Stimulated activated effector memory CD8-positive, alpha-beta T cell treated with anti-CD3 and anti-CD28 coated beads, Interleukin-12 subunit alpha, Interleukin-12 subunit beta, amount 100 ng/mL, for 72 hours (primary cell): ENCODE measurements around the gene ENKUR.
"Not testable (repeated sequence)": the region's sequence is repeated elsewhere in the genome, so short reads cannot be mapped to it uniquely, and the experiment has no call there.

ENCODE experiments used
- ATAC-seq: fragments of 150-1000 bp; cut with Tn5 transposase; 2 replicates; pipeline ENCODE4 v1.10.0; 2021
- DNase-seq, 2 donors: peaks; one replicate each; pipeline ENCODE4 v3.0.0; 2021 to 2022; ENCODE audit warnings: low spot score in 2 of 2
- H3K27ac Mint-ChIP-seq: one replicate; pipeline ENCODE4 v1.8.0; 2022; ENCODE audit warnings: mild to moderate bottlenecking, mixed read lengths
- H3K36me3 Mint-ChIP-seq: one replicate; pipeline ENCODE4 v1.8.0; 2022; ENCODE audit warnings: mild to moderate bottlenecking, mixed read lengths
- H3K4me1 Mint-ChIP-seq: one replicate; pipeline ENCODE4 v1.8.0; 2022; ENCODE audit warnings: mixed read lengths
- H3K4me3 Mint-ChIP-seq: one replicate; pipeline ENCODE4 v1.8.0; 2022; ENCODE audit warnings: mild to moderate bottlenecking, mixed read lengths
- H3K9me3 Mint-ChIP-seq: one replicate; pipeline ENCODE4 v1.8.0; 2022; ENCODE audit warnings: mixed read lengths

The ENKUR gene

GRCh38 chr10:24969841-24970281 lies 46.1 kb downstream of the ENKUR start:
- DNase-seq (no peak), ATAC-seq (no peak)
- Mint-ChIP-seq H3K36me3 (no peaks in the 10 kb centered on the region), H3K4me1 (no peaks in the 10 kb centered on the region), H3K4me3 (no peak overlapping the region), H3K27ac (no peak overlapping the region), H3K9me3 (no peaks in the 10 kb centered on the region)

- H3K36me3 Mint-ChIP-seq, ATAC-seq, H3K27ac Mint-ChIP-seq, H3K4me3 Mint-ChIP-seq, DNase-seq, H3K9me3 Mint-ChIP-seq, H3K4me1 Mint-ChIP-seq: not testable (repeated sequence)
Measured at GRCh38 chr10:24968951-24969350, 47.0 kb downstream of the ENKUR start.

GRCh38 chr10:24968349-24968748 lies 47.6 kb downstream of the ENKUR start:
- Mint-ChIP-seq H3K4me1 (no peaks in the 10 kb centered on the region), H3K27ac (no peak overlapping the region), H3K36me3 (no peaks in the 10 kb centered on the region), H3K4me3 (no peak overlapping the region), H3K9me3 (no peaks in the 10 kb centered on the region)
- no peak for DNase-seq
- no peak for ATAC-seq

GRCh38 chr10:24966962-24967481 lies 48.9 kb downstream of the ENKUR start:
- H3K4me1 Mint-ChIP-seq = no peaks in the 10 kb centered on the region
- H3K27ac Mint-ChIP-seq = no peak overlapping the region
- H3K36me3 Mint-ChIP-seq = no peaks in the 10 kb centered on the region
- H3K4me3 Mint-ChIP-seq = no peak overlapping the region
- ATAC-seq (no peak), DNase-seq (no peak)
- no peaks in the 10 kb centered on the region for H3K9me3 Mint-ChIP-seq

- H3K4me1 Mint-ChIP-seq = no peaks in the 10 kb centered on the region
- DNase-seq (no peak), ATAC-seq (no peak)
- no peaks in the 10 kb centered on the region for H3K9me3 Mint-ChIP-seq
- no peak overlapping the region for H3K27ac Mint-ChIP-seq
- H3K4me3 Mint-ChIP-seq = no peak overlapping the region
- H3K36me3 Mint-ChIP-seq = no peaks in the 10 kb centered on the region
Measured at GRCh38 chr10:24965051-24965450, 50.9 kb downstream of the ENKUR start.

- Mint-ChIP-seq H3K4me1 (no peaks in the 10 kb centered on the region), H3K9me3 (no peaks in the 10 kb centered on the region), H3K27ac (no peak overlapping the region), H3K36me3 (no peaks in the 10 kb centered on the region), H3K4me3 (no peak overlapping the region)
- no peak for DNase-seq
- ATAC-seq = no peak
Measured at GRCh38 chr10:24963521-24964041, 52.4 kb downstream of the ENKUR start.

- H3K9me3 Mint-ChIP-seq = no peaks in the 10 kb centered on the region
- H3K27ac Mint-ChIP-seq = no peak overlapping the region
- DNase-seq = no peak
Measured at GRCh38 chr10:24962995-24963394, 53.0 kb downstream of the ENKUR start.

GRCh38 chr10:24961582-24961981 lies 54.4 kb downstream of the ENKUR start:
- Mint-ChIP-seq H3K4me1 (no peaks in the 10 kb centered on the region), H3K9me3 (no peaks in the 10 kb centered on the region), H3K4me3 (no peak overlapping the region), H3K36me3 (no peaks in the 10 kb centered on the region), H3K27ac (no peak overlapping the region)
- DNase-seq = no peak
- ATAC-seq = no peak

More at GRCh38 chr10:24962995-24963394, 53.0 kb downstream of the ENKUR start:
- Mint-ChIP-seq H3K4me3 (no peak overlapping the region), H3K36me3 (no peaks in the 10 kb centered on the region), H3K4me1 (no peaks in the 10 kb centered on the region)
- ATAC-seq = peak; percentile 81

- Mint-ChIP-seq H3K4me3 (no peak overlapping the region), H3K36me3 (no peaks in the 10 kb centered on the region), H3K27ac (no peak overlapping the region), H3K4me1 (no peaks in the 10 kb centered on the region), H3K9me3 (no peaks in the 10 kb centered on the region)
- no peak for DNase-seq
- ATAC-seq = no peak
Measured at GRCh38 chr10:24959382-24959730, 56.6 kb downstream of the ENKUR start.

GRCh38 chr10:24958721-24959381 lies 57.1 kb downstream of the ENKUR start:
- no peak for ATAC-seq

GRCh38 chr10:24958091-24958720 lies 57.8 kb downstream of the ENKUR start:
- H3K4me3 Mint-ChIP-seq = no peak overlapping the region
- DNase-seq = no peak
- H3K9me3 Mint-ChIP-seq = no peaks in the 10 kb centered on the region
- no peak overlapping the region for H3K27ac Mint-ChIP-seq
- no peak for ATAC-seq
- peaks cover 3% of the 10 kb centered on the region for H3K36me3 Mint-ChIP-seq
- peaks cover 5% of the 10 kb centered on the region for H3K4me1 Mint-ChIP-seq

More at GRCh38 chr10:24958721-24959381, 57.1 kb downstream of the ENKUR start:
- Mint-ChIP-seq H3K27ac (no peak overlapping the region), H3K9me3 (no peaks in the 10 kb centered on the region), H3K36me3 (no peaks in the 10 kb centered on the region), H3K4me3 (no peak overlapping the region), H3K4me1 (no peaks in the 10 kb centered on the region)
- no peak for DNase-seq

- ATAC-seq, H3K4me1 Mint-ChIP-seq, DNase-seq, H3K9me3 Mint-ChIP-seq, H3K4me3 Mint-ChIP-seq, H3K36me3 Mint-ChIP-seq, H3K27ac Mint-ChIP-seq: not testable (repeated sequence)
Measured at GRCh38 chr10:24957624-24958051, 58.3 kb downstream of the ENKUR start.

GRCh38 chr10:24953675-24954074 lies 62.3 kb downstream of the ENKUR start:
- Mint-ChIP-seq H3K4me1 (peaks cover 26% of the 10 kb centered on the region), H3K9me3 (no peaks in the 10 kb centered on the region), H3K27ac (peak overlapping the region; percentile 89), H3K36me3 (peaks cover 5% of the 10 kb centered on the region), H3K4me3 (peak overlapping the region; percentile 70)
- ATAC-seq (no peak), DNase-seq (no peak)

GRCh38 chr10:24952707-24953645 lies 63.0 kb downstream of the ENKUR start:
- ATAC-seq (peak; percentile 73), DNase-seq (peak; percentile 42 to 70)
- Mint-ChIP-seq H3K9me3 (no peaks in the 10 kb centered on the region), H3K36me3 (peaks cover 5% of the 10 kb centered on the region), H3K27ac (peak overlapping the region; percentile 89), H3K4me1 (peaks cover 31% of the 10 kb centered on the region), H3K4me3 (peak overlapping the region; percentile 70)

- DNase-seq (peak; percentile 14 to 71), ATAC-seq (peak; percentile 35)
- Mint-ChIP-seq H3K9me3 (no peaks in the 10 kb centered on the region), H3K4me3 (peak within 1 kb of the TSS; percentile 70), H3K36me3 (peaks cover 5% of the 10 kb centered on the region), H3K4me1 (peaks cover 38% of the 10 kb centered on the region), H3K27ac (peak within 1 kb of the TSS; percentile 89)
Measured at GRCh38 chr10:24952143-24952706, 63.7 kb downstream of the ENKUR start, which contains the start of gene PRTFDC1. PRTFDC1 (minus strand) TSS chr10:24952606; CDS start chr10:24952575, 31 bp downstream.
